SK-N-SH treated with all-trans-retinoic acid at 6 μM for 48 hours (cell line): ENCODE measurements around the gene SLC38A10.

ENCODE experiments used
- ZNF565 ChIP-seq: fragments of 450-650 bp; formaldehyde crosslinking; conservative IDR thresholded peaks from 2 replicates; pipeline ENCODE4 v1.5.0; 2020; ENCODE audit warnings: low read depth, mild to moderate bottlenecking, moderate library complexity
- TF ChIP-seq, protein P1 (sequence below): fragments of 250-450 bp; sonication (Bioruptor Pico); IDR thresholded peaks from 2 replicates; pipeline ENCODE4 v1.8.0; 2021; ENCODE audit warnings: low read depth, mild to moderate bottlenecking, moderate library complexity, borderline replicate concordance

DNA sequence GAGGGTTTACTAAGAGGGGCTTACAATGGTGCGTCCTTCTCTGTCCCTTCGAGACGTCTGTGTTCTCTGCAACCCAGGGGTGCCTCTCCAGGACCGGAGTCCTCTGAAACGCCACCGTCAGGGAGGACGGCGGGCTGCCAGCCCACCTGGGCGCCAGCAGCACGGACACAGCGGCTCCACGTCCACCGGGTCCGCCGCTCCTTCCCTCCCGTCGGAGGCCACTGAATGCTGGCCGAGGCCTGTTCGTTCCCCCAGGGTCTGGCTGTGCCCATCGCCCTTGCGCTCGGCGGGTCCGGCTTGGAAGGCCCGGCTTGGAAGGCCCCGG lies 56.7 kb downstream of the SLC38A10 start:
- TF ChIP-seq, protein P1, sequence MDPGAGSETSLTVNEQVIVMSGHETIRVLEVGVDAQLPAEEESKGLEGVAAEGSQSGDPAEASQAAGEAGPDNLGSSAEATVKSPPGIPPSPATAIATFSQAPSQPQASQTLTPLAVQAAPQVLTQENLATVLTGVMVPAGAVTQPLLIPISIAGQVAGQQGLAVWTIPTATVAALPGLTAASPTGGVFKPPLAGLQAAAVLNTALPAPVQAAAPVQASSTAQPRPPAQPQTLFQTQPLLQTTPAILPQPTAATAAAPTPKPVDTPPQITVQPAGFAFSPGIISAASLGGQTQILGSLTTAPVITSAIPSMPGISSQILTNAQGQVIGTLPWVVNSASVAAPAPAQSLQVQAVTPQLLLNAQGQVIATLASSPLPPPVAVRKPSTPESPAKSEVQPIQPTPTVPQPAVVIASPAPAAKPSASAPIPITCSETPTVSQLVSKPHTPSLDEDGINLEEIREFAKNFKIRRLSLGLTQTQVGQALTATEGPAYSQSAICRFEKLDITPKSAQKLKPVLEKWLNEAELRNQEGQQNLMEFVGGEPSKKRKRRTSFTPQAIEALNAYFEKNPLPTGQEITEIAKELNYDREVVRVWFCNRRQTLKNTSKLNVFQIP, result no peak
- TF ChIP-seq ZNF565 (CRISPR knock-in tag), result no peak
